ES-I3 (cell line): ENCODE measurements around the gene ACOXL.

Source experiments
- H3K36me3 ChIP-seq: 2 replicates; pipeline ENCODE4 v1.6.1; 2013; ENCODE audit warnings: mild to moderate bottlenecking, low read length, control low read depth, moderate library complexity; ENCODE audit not compliant: insufficient read depth
- H3K4me1 ChIP-seq: 2 replicates; pipeline ENCODE4 v1.6.1; 2013; ENCODE audit warnings: mild to moderate bottlenecking, control low read depth, low read length; ENCODE audit not compliant: insufficient read depth
- H3K9ac ChIP-seq: 2 replicates; pipeline ENCODE4 v1.6.1; 2013; ENCODE audit warnings: low read depth, mild to moderate bottlenecking, low read length, moderate library complexity
- H3K9me3 ChIP-seq: 2 replicates; pipeline ENCODE4 v1.6.1; 2013; ENCODE audit warnings: mild to moderate bottlenecking, low read length, moderate library complexity; ENCODE audit not compliant: control insufficient read depth, insufficient read depth

Gene ACOXL

GRCh38 chr2:110735366-110735765 is 3.0 kb downstream of the ACOXL start:
- peaks cover 23% of the 10 kb centered on the region; the same call in 1 of the 2 replicates for H3K4me1 ChIP-seq

DNA sequence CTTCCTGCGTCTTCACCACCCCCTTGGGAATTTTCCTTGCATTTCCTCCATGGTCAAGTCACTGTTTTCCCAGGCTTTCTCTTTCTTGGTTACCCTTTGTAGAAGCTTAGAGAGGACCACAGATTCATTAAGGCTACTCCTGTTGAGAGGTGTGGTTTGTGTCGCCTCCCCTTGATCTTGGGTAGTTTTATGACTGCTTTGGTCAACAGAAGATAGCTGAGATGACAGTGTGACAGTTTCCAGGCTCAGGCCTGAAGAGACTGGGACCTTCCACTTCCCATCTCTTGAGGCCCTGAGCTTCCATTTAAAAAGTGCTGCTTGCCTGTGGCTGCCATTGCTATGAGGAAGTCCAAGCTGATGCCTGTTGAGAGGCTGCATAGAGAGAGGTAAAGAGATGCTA is 5.4 kb downstream of the ACOXL start:
- no peak overlapping the region for H3K9ac ChIP-seq
- H3K36me3 ChIP-seq: no peaks in the 10 kb centered on the region
- H3K4me1 ChIP-seq: peaks cover 30% of the 10 kb centered on the region
- H3K9me3 ChIP-seq: no peaks in the 10 kb centered on the region

More at GRCh38 chr2:110735366-110735765, 3.0 kb downstream of the ACOXL start:
- H3K9me3 ChIP-seq: no peaks in the 10 kb centered on the region
- H3K36me3 ChIP-seq: no peaks in the 10 kb centered on the region
- no peak overlapping the region for H3K9ac ChIP-seq

- Histone ChIP-seq H3K9me3 (no peaks in the 10 kb centered on the region), H3K4me1 (peaks cover 25% of the 10 kb centered on the region), H3K9ac (no peak overlapping the region), H3K36me3 (no peaks in the 10 kb centered on the region)
Observed at GRCh38 chr2:110740747-110741349, 8.5 kb downstream of the ACOXL start.

- Histone ChIP-seq H3K36me3 (no peaks in the 10 kb centered on the region), H3K4me1 (peaks cover 31% of the 10 kb centered on the region), H3K9ac (no peak overlapping the region), H3K9me3 (no peaks in the 10 kb centered on the region)
Observed at GRCh38 chr2:110741491-110741980, 9.2 kb downstream of the ACOXL start.

GRCh38 chr2:110742412-110742811 is 10.0 kb downstream of the ACOXL start:
- peaks cover 35% of the 10 kb centered on the region for H3K4me1 ChIP-seq
- H3K9me3 ChIP-seq: no peaks in the 10 kb centered on the region
- H3K9ac ChIP-seq: no peak overlapping the region
- H3K36me3 ChIP-seq: no peaks in the 10 kb centered on the region

DNA sequence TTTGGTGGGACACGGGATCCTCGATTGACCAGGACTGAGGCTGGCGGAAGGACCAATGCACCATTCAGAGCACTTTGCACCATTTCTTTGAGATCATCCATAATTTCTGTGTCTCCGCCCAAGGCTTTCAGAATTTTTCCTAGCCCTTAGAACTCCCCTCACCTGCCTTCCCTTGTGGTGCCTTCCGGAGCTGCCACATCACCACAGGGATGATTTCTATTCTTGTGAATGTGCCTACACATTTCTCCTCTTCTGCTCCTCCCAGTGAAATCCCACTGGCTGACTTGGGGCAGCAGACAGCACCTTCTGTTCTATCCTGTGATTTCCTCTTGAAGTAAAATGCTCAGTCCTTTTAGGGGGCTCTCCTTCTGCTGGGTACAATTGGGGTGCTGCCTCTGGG is 11.2 kb downstream of the ACOXL start:
- Histone ChIP-seq H3K9ac (no peak overlapping the region), H3K4me1 (peaks cover 35% of the 10 kb centered on the region), H3K9me3 (no peaks in the 10 kb centered on the region), H3K36me3 (no peaks in the 10 kb centered on the region)

DNA sequence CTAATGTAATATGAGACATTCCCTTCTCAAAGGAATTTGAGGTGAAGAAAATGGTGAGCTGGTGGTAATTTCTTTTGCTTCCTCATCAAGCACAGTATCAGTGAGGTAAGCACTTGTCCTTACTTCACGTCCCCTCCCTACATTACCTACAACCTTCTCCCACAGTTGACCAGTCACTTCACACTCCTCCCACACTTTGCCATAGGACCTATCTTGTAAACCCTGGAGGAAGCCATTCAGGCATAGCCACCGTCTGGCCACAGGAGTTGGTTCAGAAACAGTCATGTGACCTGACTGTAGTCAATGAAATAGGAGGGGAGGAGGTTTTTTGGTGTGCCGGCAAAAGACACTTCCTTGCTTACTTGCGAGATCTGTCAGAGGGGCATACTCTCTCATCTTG is 12.1 kb downstream of the ACOXL start:
- Histone ChIP-seq H3K36me3 (no peaks in the 10 kb centered on the region), H3K4me1 (peaks cover 36% of the 10 kb centered on the region), H3K9me3 (no peaks in the 10 kb centered on the region), H3K9ac (no peak overlapping the region)

GRCh38 chr2:110745048-110745447 is 12.7 kb downstream of the ACOXL start:
- no peak overlapping the region for H3K9ac ChIP-seq

GRCh38 chr2:110746586-110747521 is 14.5 kb downstream of the ACOXL start:
- Histone ChIP-seq H3K9ac (no peak overlapping the region), H3K9me3 (no peaks in the 10 kb centered on the region), H3K36me3 (no peaks in the 10 kb centered on the region), H3K4me1 (peaks cover 23% of the 10 kb centered on the region)

More at GRCh38 chr2:110745048-110745447, 12.7 kb downstream of the ACOXL start:
- H3K36me3 ChIP-seq: no peaks in the 10 kb centered on the region
- peaks cover 36% of the 10 kb centered on the region for H3K4me1 ChIP-seq
- H3K9me3 ChIP-seq: no peaks in the 10 kb centered on the region

GRCh38 chr2:110747522-110748488 is 15.4 kb downstream of the ACOXL start:
- H3K4me1 ChIP-seq: peaks cover 20% of the 10 kb centered on the region
- H3K36me3 ChIP-seq: no peaks in the 10 kb centered on the region
- H3K9ac ChIP-seq: no peak overlapping the region
- H3K9me3 ChIP-seq: no peaks in the 10 kb centered on the region

DNA sequence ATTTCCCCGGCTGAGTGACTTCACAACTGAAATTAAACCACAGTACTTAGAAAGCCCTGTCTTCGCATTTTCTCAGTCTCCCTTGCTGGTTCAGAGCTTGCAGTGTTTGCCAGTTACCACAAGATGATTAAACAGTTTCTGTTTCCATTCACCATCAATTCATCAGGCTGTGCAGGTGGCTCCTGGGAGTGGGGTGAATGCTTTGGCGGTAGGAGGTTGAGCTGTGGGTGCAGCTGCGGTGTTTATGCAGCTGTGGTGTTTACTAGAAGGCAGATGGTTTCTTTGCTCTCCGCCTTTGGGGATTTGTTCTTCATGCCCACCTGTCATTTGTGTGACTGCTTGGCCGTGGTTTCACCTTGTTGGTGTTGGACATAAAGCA is 16.1 kb downstream of the ACOXL start:
- Histone ChIP-seq H3K36me3 (no peaks in the 10 kb centered on the region), H3K9me3 (no peaks in the 10 kb centered on the region), H3K4me1 (peaks cover 20% of the 10 kb centered on the region), H3K9ac (no peak overlapping the region)

DNA sequence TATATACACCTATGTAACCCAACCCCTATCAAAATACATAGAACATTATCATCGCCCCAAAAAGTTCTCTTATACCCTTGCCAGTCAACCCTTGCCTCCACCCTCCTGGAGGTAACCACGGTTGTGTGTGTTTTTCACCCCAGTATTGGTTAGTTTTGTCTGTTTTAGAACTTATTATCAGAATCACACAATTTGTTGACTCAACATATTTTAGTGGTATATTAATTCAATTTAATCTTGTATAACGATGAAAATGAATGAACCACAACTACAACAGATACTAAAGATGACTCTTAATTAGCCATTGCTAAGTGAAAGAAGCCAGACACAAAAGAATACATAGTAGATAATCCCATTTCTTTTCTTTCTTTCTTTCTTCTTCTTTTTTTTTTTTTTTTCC is 19.3 kb downstream of the ACOXL start:
- Histone ChIP-seq H3K36me3 (no peaks in the 10 kb centered on the region), H3K4me1 (peaks cover 10% of the 10 kb centered on the region), H3K9me3 (no peaks in the 10 kb centered on the region), H3K9ac (no peak overlapping the region)

DNA sequence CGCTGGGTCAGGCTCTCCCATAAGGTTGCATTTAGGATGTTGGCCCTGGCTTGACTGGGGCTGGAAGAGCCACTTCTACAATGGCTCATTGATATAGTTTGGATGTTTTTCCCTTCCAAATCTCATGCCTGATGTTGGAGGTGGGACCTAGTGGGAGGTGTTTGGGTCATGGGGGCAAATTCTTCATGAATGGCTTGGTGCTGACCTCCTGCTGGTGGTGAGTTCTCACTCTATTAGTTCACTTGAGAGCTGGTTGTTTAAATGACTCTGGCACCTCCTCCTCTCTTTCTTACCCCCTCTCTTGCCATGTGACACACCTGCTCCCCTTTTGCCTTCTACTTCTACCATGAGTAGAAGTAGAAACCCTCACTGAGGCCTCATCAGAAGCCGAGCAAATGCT is 20.5 kb downstream of the ACOXL start:
- Histone ChIP-seq H3K36me3 (no peaks in the 10 kb centered on the region), H3K4me1 (peaks cover 5% of the 10 kb centered on the region; the same call in 1 of the 2 replicates), H3K9ac (no peak overlapping the region), H3K9me3 (no peaks in the 10 kb centered on the region)

GRCh38 chr2:110755491-110756078 is 23.2 kb downstream of the ACOXL start:
- Histone ChIP-seq H3K9me3 (peaks cover 6% of the 10 kb centered on the region), H3K36me3 (no peaks in the 10 kb centered on the region), H3K9ac (no peak overlapping the region), H3K4me1 (no peaks in the 10 kb centered on the region)
